Measurements from ENCODE around the gene IRGQ.
A peak's percentile ranks its signal among the peaks of the same experiment; 100 is the strongest.

IRGQ gene

DNA sequence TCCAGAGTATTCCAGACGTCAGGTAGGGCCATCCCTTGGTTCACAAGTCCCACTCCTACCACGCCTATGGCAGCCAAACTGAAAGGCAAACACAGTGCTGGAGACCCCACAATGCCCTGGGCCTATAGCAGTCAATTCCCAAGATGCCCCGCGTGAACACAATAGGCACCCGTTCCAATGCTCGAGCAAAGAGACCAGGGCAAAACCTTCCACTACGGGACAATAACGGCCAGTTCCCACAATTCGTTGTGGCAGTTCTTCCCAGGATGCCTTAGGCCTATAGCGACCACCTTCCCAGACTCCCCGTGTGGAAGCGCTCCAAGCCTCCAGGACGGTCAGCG is 23.0 kb upstream of the IRGQ start:
- Histone ChIP-seq H3K36me3 (ENCODE audit: insufficient read depth, insufficient read length, low read length) (peaks cover 11% of the 10 kb centered on the region), H3K4me1 (ENCODE audit: insufficient read depth, insufficient read length) (no peaks in the 10 kb centered on the region), H3K9me3 (ENCODE audit: insufficient read depth, low read length) (no peaks in the 10 kb centered on the region), H3K9ac (ENCODE audit: insufficient read length, low read depth) (peak overlapping the region; percentile 75), H3K27me3 (ENCODE audit: insufficient read depth, insufficient read length) (no peaks in the 10 kb centered on the region), H3K4me3 (ENCODE audit: insufficient read length, low read depth) (peak overlapping the region; percentile 73)
- TF ChIP-seq YY1 (IDR thresholded peaks at IDR 0.05; ENCODE audit: insufficient read depth, insufficient read length) = no peak
- TF ChIP-seq ZNF274 (IDR thresholded peaks at IDR 0.05; ENCODE audit: low read depth, low read length) = no peak
- TF ChIP-seq SUZ12 (IDR thresholded peaks at IDR 0.05; ENCODE audit: extremely low read depth, insufficient read depth, insufficient read length) = no peak
- DNase-seq (ENCODE audit: low read depth, low spot score) = no peak

DNA sequence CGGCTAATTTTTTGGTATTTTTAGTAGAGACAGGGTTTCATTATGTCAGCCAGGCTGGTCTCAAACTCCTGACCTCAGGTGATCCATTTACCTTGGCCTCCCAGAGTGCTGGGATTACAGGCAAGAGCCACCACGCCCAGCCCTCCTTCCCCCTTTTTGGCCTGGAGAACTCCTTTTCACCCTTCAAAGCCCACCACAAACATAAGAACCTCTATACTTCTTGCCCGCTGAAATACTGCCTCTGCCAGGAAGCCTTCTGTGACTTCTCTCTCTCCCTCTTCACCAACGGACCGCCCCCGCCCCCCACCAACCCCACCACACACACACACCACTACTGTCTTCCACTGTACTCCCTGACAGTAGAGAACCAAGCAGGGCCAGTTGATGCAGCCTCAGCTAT is 21.0 kb upstream of the IRGQ start:
- no peak for DNase-seq (ENCODE audit: low read depth, low spot score)
- Histone ChIP-seq H3K4me1 (ENCODE audit: insufficient read depth, insufficient read length) (no peaks in the 10 kb centered on the region), H3K36me3 (ENCODE audit: insufficient read depth, insufficient read length, low read length) (peaks cover 19% of the 10 kb centered on the region), H3K9me3 (ENCODE audit: insufficient read depth, low read length) (peaks cover 6% of the 10 kb centered on the region; the same call in 1 of the 2 replicates), H3K27me3 (ENCODE audit: insufficient read depth, insufficient read length) (no peaks in the 10 kb centered on the region), H3K4me3 (ENCODE audit: insufficient read length, low read depth) (no peak overlapping the region), H3K9ac (ENCODE audit: insufficient read length, low read depth) (no peak overlapping the region)
- TF ChIP-seq YY1 (IDR thresholded peaks at IDR 0.05; ENCODE audit: insufficient read depth, insufficient read length) = no peak
- no peak for TF ChIP-seq ZNF274 (IDR thresholded peaks at IDR 0.05; ENCODE audit: low read depth, low read length)
- TF ChIP-seq SUZ12 (IDR thresholded peaks at IDR 0.05; ENCODE audit: extremely low read depth, insufficient read depth, insufficient read length) = no peak

DNA sequence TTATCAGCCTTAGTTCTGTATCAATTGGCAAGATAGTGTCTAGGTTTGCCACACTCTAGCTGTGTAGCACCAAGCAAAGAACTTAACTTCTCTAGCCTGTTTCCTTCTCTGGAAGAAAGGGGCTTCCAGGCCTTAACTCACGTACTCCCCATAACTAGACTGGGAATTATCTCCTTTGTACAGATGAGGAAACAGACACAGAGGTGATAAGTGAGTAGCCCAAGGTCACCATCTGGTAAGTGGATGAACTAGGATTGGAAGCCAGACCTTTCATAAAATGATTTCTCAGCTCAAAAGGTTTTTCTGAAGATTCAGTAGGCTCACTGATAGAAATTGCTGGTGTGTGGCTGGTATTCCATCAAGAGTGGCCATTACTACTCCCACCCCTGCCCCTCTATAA is 20.4 kb upstream of the IRGQ start:
- H3K9me3 ChIP-seq (ENCODE audit: insufficient read depth, low read length) = peaks cover 7% of the 10 kb centered on the region; the same call in 1 of the 2 replicates
- no peak overlapping the region for H3K4me3 ChIP-seq (ENCODE audit: insufficient read length, low read depth)
- H3K9ac ChIP-seq (ENCODE audit: insufficient read length, low read depth) = no peak overlapping the region
- no peak for DNase-seq (ENCODE audit: low read depth, low spot score)
- TF ChIP-seq YY1 (IDR thresholded peaks at IDR 0.05; ENCODE audit: insufficient read depth, insufficient read length) = no peak
- TF ChIP-seq SUZ12 (IDR thresholded peaks at IDR 0.05; ENCODE audit: extremely low read depth, insufficient read depth, insufficient read length) = no peak
- no peak for TF ChIP-seq ZNF274 (IDR thresholded peaks at IDR 0.05; ENCODE audit: low read depth, low read length)
- H3K27me3 ChIP-seq (ENCODE audit: insufficient read depth, insufficient read length) = no peaks in the 10 kb centered on the region
- no peaks in the 10 kb centered on the region for H3K4me1 ChIP-seq (ENCODE audit: insufficient read depth, insufficient read length)
- H3K36me3 ChIP-seq (ENCODE audit: insufficient read depth, insufficient read length, low read length) = peaks cover 24% of the 10 kb centered on the region

DNA sequence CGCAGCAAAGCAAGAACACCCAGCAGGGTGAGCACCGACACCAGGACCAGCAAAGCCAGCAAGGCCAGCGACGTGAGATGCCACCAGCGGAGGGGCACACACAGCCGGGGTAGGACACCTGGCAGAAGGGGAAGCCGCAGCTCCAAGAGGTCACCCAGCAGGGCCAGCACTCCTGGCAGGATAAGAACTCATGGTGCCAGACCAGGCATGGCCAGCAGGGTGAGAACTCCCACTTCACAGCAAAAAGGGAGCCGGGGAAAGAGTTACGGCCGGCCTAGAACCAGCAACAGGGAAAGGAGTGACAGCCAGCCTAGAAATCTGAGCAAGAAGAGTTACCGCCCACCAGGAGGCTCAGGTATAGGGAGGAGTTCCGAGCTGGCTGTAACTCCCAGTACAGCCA is 16.4 kb upstream of the IRGQ start:
- peaks cover 29% of the 10 kb centered on the region for H3K36me3 ChIP-seq (ENCODE audit: insufficient read depth, insufficient read length, low read length)
- TF ChIP-seq YY1 (IDR thresholded peaks at IDR 0.05; ENCODE audit: insufficient read depth, insufficient read length) (no peak), ZNF274 (IDR thresholded peaks at IDR 0.05; ENCODE audit: low read depth, low read length) (no peak), SUZ12 (IDR thresholded peaks at IDR 0.05; ENCODE audit: extremely low read depth, insufficient read depth, insufficient read length) (no peak)
- no peak overlapping the region for H3K4me3 ChIP-seq (ENCODE audit: insufficient read length, low read depth)
- no peaks in the 10 kb centered on the region for H3K27me3 ChIP-seq (ENCODE audit: insufficient read depth, insufficient read length)
- peaks cover 2% of the 10 kb centered on the region for H3K4me1 ChIP-seq (ENCODE audit: insufficient read depth, insufficient read length)
- no peak overlapping the region for H3K9ac ChIP-seq (ENCODE audit: insufficient read length, low read depth)
- no peak for DNase-seq (ENCODE audit: low read depth, low spot score)
- peaks cover 7% of the 10 kb centered on the region; the same call in 1 of the 2 replicates for H3K9me3 ChIP-seq (ENCODE audit: insufficient read depth, low read length)

DNA sequence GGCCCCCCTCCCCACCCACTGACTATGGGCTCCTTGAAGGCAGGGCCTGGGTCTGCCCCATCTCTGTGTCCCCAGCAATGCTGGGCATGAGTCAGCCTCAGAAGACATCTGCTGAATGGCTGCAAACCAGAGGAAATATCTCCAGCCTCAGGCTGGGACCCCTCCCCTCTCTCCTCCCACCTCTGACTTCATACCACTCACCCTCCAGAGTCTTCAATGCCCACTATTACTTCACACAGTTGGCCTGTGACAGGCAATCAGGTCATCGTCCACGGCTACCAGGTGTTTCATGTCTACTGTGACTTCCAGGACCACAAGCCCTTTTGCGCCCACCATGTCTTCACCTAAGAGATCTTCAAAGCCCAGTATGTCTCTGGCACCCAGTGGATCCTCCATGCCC is 15.9 kb upstream of the IRGQ start, which contains the start of gene SRRM5:
TSS of gene SRRM5 (plus strand) at position 301 of the 400 bp plus-strand sequence. CDS start at position 335, 34 bp downstream.
- no peak within 1 kb of the TSS for H3K9ac ChIP-seq (ENCODE audit: insufficient read length, low read depth)
- peaks cover 2% of the 10 kb centered on the region for H3K4me1 ChIP-seq (ENCODE audit: insufficient read depth, insufficient read length)
- H3K27me3 ChIP-seq (ENCODE audit: insufficient read depth, insufficient read length) = no peaks in the 10 kb centered on the region
- TF ChIP-seq YY1 (IDR thresholded peaks at IDR 0.05; ENCODE audit: insufficient read depth, insufficient read length) = no peak
- TF ChIP-seq SUZ12 (IDR thresholded peaks at IDR 0.05; ENCODE audit: extremely low read depth, insufficient read depth, insufficient read length) = no peak
- no peak for TF ChIP-seq ZNF274 (IDR thresholded peaks at IDR 0.05; ENCODE audit: low read depth, low read length)
- no peak within 1 kb of the TSS for H3K4me3 ChIP-seq (ENCODE audit: insufficient read length, low read depth)
- H3K36me3 ChIP-seq (ENCODE audit: insufficient read depth, insufficient read length, low read length) = peaks cover 31% of the 10 kb centered on the region
- H3K9me3 ChIP-seq (ENCODE audit: insufficient read depth, low read length) = peaks cover 7% of the 10 kb centered on the region; the same call in 1 of the 2 replicates
- DNase-seq (ENCODE audit: low read depth, low spot score) = no peak

DNA sequence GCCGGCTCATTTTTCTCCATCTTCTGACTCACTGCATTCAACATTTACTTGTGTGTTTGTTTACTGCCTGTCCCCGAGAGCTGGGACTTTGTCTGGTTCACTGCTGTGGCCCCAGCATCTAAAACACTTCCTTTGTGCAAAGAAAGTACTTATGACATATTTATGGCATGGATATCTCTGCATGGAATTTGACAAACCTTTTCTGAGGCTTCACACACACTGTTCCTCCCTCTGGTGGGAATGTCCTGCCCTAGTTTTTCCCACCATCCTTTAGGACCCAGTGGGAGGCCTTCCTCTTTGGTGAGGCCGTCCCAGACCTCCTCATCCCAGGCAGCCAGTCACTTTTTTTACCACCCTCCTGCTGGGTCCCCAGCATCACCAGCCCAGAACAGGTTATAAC is 14.6 kb upstream of the IRGQ start:
- Histone ChIP-seq H3K27me3 (ENCODE audit: insufficient read depth, insufficient read length) (no peaks in the 10 kb centered on the region), H3K9ac (ENCODE audit: insufficient read length, low read depth) (no peak overlapping the region), H3K9me3 (ENCODE audit: insufficient read depth, low read length) (peaks cover 7% of the 10 kb centered on the region; the same call in 1 of the 2 replicates), H3K4me1 (ENCODE audit: insufficient read depth, insufficient read length) (peaks cover 2% of the 10 kb centered on the region), H3K4me3 (ENCODE audit: insufficient read length, low read depth) (no peak overlapping the region), H3K36me3 (ENCODE audit: insufficient read depth, insufficient read length, low read length) (peaks cover 32% of the 10 kb centered on the region)
- no peak for DNase-seq (ENCODE audit: low read depth, low spot score)
- TF ChIP-seq ZNF274 (IDR thresholded peaks at IDR 0.05; ENCODE audit: low read depth, low read length) (no peak), SUZ12 (IDR thresholded peaks at IDR 0.05; ENCODE audit: extremely low read depth, insufficient read depth, insufficient read length) (no peak), YY1 (IDR thresholded peaks at IDR 0.05; ENCODE audit: insufficient read depth, insufficient read length) (no peak)

DNA sequence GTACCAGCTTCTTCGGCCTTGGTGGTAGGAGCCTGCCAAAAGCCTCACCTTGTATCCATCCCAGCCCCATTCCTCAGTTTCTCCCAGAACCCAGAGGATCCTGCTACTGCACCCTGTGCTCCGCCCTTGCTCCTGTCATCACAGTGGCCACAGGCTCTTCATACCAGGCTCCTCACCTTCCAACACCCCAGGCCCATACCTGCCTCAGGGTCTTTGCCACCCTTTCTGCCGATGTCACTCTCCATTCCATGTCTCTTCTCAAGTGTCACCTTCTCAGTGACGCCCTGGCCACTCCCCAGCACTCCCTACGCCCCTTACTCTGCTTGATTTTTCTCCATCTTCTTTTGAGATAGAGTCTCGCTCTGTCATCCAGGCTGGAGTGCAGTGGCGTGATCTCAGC is 13.9 kb upstream of the IRGQ start:
- peaks cover 7% of the 10 kb centered on the region; the same call in 1 of the 2 replicates for H3K9me3 ChIP-seq (ENCODE audit: insufficient read depth, low read length)
- no peak for TF ChIP-seq SUZ12 (IDR thresholded peaks at IDR 0.05; ENCODE audit: extremely low read depth, insufficient read depth, insufficient read length)
- TF ChIP-seq YY1 (IDR thresholded peaks at IDR 0.05; ENCODE audit: insufficient read depth, insufficient read length) = no peak
- no peak for TF ChIP-seq ZNF274 (IDR thresholded peaks at IDR 0.05; ENCODE audit: low read depth, low read length)
- no peak overlapping the region for H3K9ac ChIP-seq (ENCODE audit: insufficient read length, low read depth)
- no peaks in the 10 kb centered on the region for H3K27me3 ChIP-seq (ENCODE audit: insufficient read depth, insufficient read length)
- H3K4me3 ChIP-seq (ENCODE audit: insufficient read length, low read depth) = no peak overlapping the region
- H3K4me1 ChIP-seq (ENCODE audit: insufficient read depth, insufficient read length) = peaks cover 2% of the 10 kb centered on the region
- peaks cover 32% of the 10 kb centered on the region for H3K36me3 ChIP-seq (ENCODE audit: insufficient read depth, insufficient read length, low read length)
- DNase-seq (ENCODE audit: low read depth, low spot score) = no peak

Data from NT2/D1 (cell line).